LNCaP clone FGC (cell line): ENCODE data around the gene PADI3.

Experiments
- DNase-seq: peaks from one replicate; pipeline ENCODE4 v3.0.0-alpha.2; 2011; ENCODE audit warnings: low read depth
- H3K4me3 ChIP-seq: 2 replicates; pipeline ENCODE4 v1.5.1; 2011; ENCODE audit warnings: mild to moderate bottlenecking, low read depth, low read length, control low read depth
- TF ChIP-seq, protein P1 (sequence below): IDR thresholded peaks from 2 replicates; pipeline ENCODE4 v1.5.1; 2012; ENCODE audit warnings: mild to moderate bottlenecking; ENCODE audit not compliant: control insufficient read depth, insufficient read depth; ENCODE audit errors: extremely low read depth

Gene PADI3

DNA sequence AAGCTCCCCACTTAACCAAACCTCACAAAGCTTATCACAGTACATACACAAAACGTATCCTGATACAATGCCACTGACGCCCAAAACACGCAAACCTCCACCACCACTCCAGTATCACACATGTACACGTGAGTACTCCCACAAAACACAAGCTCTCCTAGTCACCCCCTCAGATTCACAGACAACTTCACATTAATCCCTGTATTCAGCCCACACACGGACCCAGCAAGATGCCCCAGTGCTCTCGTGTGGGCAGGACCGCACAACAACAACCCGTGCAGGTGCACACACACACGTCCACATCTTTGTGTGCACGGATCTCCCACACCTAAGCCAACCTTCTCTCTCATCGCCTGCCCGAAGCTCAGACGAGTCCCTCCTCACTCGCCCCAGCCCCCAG lies 26.3 kb upstream of the PADI3 start:
- TF ChIP-seq, protein P1, sequence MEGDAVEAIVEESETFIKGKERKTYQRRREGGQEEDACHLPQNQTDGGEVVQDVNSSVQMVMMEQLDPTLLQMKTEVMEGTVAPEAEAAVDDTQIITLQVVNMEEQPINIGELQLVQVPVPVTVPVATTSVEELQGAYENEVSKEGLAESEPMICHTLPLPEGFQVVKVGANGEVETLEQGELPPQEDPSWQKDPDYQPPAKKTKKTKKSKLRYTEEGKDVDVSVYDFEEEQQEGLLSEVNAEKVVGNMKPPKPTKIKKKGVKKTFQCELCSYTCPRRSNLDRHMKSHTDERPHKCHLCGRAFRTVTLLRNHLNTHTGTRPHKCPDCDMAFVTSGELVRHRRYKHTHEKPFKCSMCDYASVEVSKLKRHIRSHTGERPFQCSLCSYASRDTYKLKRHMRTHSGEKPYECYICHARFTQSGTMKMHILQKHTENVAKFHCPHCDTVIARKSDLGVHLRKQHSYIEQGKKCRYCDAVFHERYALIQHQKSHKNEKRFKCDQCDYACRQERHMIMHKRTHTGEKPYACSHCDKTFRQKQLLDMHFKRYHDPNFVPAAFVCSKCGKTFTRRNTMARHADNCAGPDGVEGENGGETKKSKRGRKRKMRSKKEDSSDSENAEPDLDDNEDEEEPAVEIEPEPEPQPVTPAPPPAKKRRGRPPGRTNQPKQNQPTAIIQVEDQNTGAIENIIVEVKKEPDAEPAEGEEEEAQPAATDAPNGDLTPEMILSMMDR, result no peak
- no peak for DNase-seq
- H3K4me3 ChIP-seq, result no peak overlapping the region

DNA sequence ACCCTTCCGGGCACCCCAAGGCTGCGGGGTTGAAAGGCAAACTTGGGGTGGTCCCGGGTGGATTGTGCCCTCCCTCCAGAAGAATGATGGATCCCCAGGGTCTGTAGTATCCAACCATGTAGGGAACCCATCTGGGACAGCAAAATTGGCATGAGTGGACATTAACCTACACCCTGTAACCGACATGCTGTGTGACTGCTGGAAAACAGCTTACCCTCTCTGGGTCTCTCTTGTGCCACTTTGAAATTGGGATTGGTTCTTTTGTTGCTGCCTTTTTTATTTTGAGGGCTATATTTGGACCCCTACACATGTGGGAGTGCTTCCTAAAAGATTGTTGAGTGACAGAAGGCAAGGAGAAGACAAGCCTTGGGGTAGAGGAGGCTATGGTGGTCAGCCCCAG lies 24.5 kb upstream of the PADI3 start:
- no peak for DNase-seq

DNA sequence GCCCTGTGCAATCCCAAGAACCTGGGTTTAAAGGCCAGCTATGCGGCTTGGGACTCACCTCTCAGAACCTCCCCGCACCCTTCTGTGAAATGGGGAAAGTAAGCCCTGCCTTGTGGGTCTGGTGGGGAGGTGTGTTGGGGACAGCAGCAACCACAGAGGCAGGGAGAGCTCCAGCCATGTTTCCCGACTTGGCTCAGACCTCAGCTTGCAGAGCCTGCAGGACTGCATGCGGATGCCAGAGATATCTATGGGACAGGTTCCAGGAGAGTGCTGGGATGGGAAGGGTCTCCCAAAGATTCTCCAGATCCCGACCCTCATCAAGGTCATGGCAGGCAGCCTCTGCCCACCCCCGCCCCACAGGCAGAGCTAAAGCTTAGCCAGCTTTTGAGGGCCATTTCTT lies 23.8 kb upstream of the PADI3 start:
- H3K4me3 ChIP-seq, result no peak overlapping the region
- TF ChIP-seq, protein P1, result no peak
- DNase-seq, result no peak

More for the DNA sequence above, 24.5 kb upstream of the PADI3 start:
- TF ChIP-seq, protein P1, result no peak
- H3K4me3 ChIP-seq, result no peak overlapping the region

DNA sequence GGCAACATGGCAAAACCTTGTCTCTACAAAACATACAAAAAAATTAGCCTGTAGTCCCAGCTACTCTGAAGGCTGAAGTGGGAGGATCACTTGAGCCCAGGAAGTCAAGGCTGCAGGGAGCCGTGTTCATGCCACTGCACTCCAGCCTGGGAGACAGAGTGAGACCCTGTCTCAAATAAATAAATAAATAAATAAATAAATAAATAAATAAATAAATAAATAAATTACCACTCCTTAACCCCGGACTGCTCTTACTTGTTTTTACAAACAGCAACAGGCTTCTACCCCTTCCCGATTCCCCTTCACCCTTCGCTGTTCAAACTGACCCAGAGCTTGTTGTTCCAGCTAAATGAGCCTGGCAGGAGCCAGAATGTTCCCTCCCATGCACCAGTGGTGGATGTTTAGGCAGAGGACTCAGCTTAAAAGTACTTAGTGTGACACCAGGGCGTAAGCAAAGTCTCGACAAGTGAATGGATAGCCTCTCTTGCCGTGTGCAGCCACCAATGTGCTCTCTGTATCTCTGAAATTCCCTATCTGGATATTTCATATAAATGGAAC lies 21.5 kb upstream of the PADI3 start:
- H3K4me3 ChIP-seq, result no peak overlapping the region
- DNase-seq, result no peak
- TF ChIP-seq, protein P1, result no peak

- TF ChIP-seq, protein P1, result no peak
- no peak overlapping the region for H3K4me3 ChIP-seq
- no peak for DNase-seq
These were observed 20.3 kb upstream of the PADI3 start for GRCh38 chr1:17228619-17229018.

DNA sequence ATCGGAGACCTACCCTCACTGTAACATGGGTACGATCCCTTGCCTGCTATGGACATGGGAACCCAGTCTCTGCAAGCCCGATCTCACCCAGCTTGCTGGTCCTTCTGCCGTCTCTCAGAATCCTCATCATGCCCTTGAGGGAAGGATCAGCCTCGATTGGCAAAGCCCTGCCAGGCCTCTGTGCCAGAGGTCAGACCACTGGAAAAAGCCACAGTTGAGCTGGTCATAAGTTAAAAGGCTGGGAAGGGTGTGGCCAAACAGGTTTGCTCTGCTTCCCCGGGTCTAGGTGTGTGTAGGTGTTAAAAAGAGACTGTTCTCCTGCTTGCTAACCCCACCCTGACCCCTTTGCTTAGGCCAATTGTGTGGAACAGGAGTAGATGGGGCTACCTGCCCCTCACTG lies 19.5 kb upstream of the PADI3 start:
- no peak overlapping the region for H3K4me3 ChIP-seq
- no peak for DNase-seq
- TF ChIP-seq, protein P1, result no peak

DNA sequence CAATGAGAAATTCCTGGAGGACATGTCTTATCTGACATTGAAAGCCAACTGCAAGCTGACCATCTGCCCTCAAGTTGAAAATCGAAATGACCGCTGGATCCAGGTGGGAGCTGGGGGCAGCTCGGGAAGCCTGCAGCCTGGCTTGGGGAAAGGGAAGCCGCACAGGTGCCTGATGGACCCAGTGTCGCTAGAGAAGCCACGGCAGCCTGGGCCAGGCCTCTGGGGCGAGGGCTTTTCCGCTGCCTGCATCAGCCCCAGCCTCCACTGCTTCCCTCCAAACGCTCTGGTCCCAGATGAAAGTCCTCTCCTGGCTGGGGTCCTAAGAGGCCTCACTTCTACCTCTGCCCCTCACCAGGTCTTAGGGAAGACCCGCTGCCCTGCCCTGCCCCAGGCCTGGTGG lies 18.8 kb upstream of the PADI3 start:
- TF ChIP-seq, protein P1, result no peak
- no peak for DNase-seq
- no peak overlapping the region for H3K4me3 ChIP-seq
